ENCODE data around the gene HMGB3.
"Not testable (repeated sequence)": the region's sequence is repeated elsewhere in the genome, so short reads cannot be mapped to it uniquely, and the experiment has no call there.

Gene HMGB3

GRCh38 chrX:150982788-150983520, at the start of gene HMGB3:
Gene HMGB3 (plus strand): TSS chrX:150983335. CDS start chrX:150985600, 2,265 bp downstream.
- DNase-seq (ENCODE audit: low spot score): peak; percentile 90

- no peak for DNase-seq (ENCODE audit: low spot score)
Measured at GRCh38 chrX:150933945-150934350, 49.2 kb upstream of the HMGB3 start.

- DNase-seq (ENCODE audit: low spot score): no peak
Measured at GRCh38 chrX:150934453-150934852, 48.7 kb upstream of the HMGB3 start.

- no peak for DNase-seq (ENCODE audit: low spot score)
Measured at GRCh38 chrX:150935467-150935866, 47.7 kb upstream of the HMGB3 start.

- DNase-seq (ENCODE audit: low spot score): no peak
Measured at GRCh38 chrX:150936556-150936955, 46.6 kb upstream of the HMGB3 start.

- no peak for DNase-seq (ENCODE audit: low spot score)
Measured at GRCh38 chrX:150940844-150941495, 42.2 kb upstream of the HMGB3 start.

GRCh38 chrX:150941580-150941979, 41.6 kb upstream of the HMGB3 start:
- DNase-seq (ENCODE audit: low spot score): no peak

GRCh38 chrX:150942942-150943594, 40.1 kb upstream of the HMGB3 start:
- DNase-seq (ENCODE audit: low spot score): no peak

- no peak for DNase-seq (ENCODE audit: low spot score)
Measured at GRCh38 chrX:150944233-150944632, 38.9 kb upstream of the HMGB3 start.

- no peak for DNase-seq (ENCODE audit: low spot score)
Measured at GRCh38 chrX:150954951-150955350, 28.2 kb upstream of the HMGB3 start.

- no peak for DNase-seq (ENCODE audit: low spot score)
Measured at GRCh38 chrX:150955590-150955989, 27.5 kb upstream of the HMGB3 start.

- no peak for DNase-seq (ENCODE audit: low spot score)
Measured at GRCh38 chrX:150958177-150958576, 25.0 kb upstream of the HMGB3 start.

GRCh38 chrX:150959557-150959956, 23.6 kb upstream of the HMGB3 start:
- DNase-seq (ENCODE audit: low spot score): no peak

- DNase-seq (ENCODE audit: low spot score): no peak
Measured at GRCh38 chrX:150961631-150962030, 21.5 kb upstream of the HMGB3 start.

- not testable (repeated sequence) for DNase-seq (ENCODE audit: low spot score)
Measured at GRCh38 chrX:150964416-150964815, 18.7 kb upstream of the HMGB3 start.

GRCh38 chrX:150966235-150966634, 16.9 kb upstream of the HMGB3 start:
- DNase-seq (ENCODE audit: low spot score): no peak

- no peak for DNase-seq (ENCODE audit: low spot score)
Measured at GRCh38 chrX:150966742-150967141, 16.4 kb upstream of the HMGB3 start.

GRCh38 chrX:150967786-150968185, 15.3 kb upstream of the HMGB3 start:
- DNase-seq (ENCODE audit: low spot score): no peak

GRCh38 chrX:150968862-150969720, 14.0 kb upstream of the HMGB3 start:
- no peak for DNase-seq (ENCODE audit: low spot score)

GRCh38 chrX:150972450-150972849, 10.7 kb upstream of the HMGB3 start:
- no peak for DNase-seq (ENCODE audit: low spot score)

- DNase-seq (ENCODE audit: low spot score): no peak
Measured at GRCh38 chrX:150975655-150976390, 7.3 kb upstream of the HMGB3 start.
